Cardiac fibroblast (primary cell): ENCODE data around the gene WDR90.
A peak's percentile ranks its signal among the peaks of the same experiment; 100 is the strongest.

Experiments
- DNase-seq, 2 donors: peaks; one replicate each; pipeline versions ENCODE4 v3.0.0 to v3.0.0-alpha.2; 2010; ENCODE audit warnings: low read depth in 2 of 2
- H3K4me3 ChIP-seq, 2 donors: replicated peaks in 1 of 2; 1 replicate in 1 of 2; 2 replicates in 1 of 2; pipeline ENCODE4 v1.5.1; 2011; ENCODE audit warnings: low read depth in 2 of 2, low read length in 2 of 2, mild to moderate bottlenecking in 2 of 2, moderate library complexity in 1 of 2
- TF ChIP-seq, protein P1 (sequence below): IDR thresholded peaks from one replicate; pipeline ENCODE4 v1.5.1; 2011; ENCODE audit warnings: low read depth, mild to moderate bottlenecking, low read length, inconsistent platforms

The WDR90 gene

GRCh38 chr16:674214-674881, 25.2 kb downstream of the WDR90 start:
- no peak for DNase-seq

GRCh38 chr16:674968-675883, 26.1 kb downstream of the WDR90 start, which contains the start of gene RHBDL1:
Gene RHBDL1, plus strand, starts transcription at chr16:675671. Its CDS starts 120 bp downstream, at chr16:675791.
- TF ChIP-seq, protein P1, sequence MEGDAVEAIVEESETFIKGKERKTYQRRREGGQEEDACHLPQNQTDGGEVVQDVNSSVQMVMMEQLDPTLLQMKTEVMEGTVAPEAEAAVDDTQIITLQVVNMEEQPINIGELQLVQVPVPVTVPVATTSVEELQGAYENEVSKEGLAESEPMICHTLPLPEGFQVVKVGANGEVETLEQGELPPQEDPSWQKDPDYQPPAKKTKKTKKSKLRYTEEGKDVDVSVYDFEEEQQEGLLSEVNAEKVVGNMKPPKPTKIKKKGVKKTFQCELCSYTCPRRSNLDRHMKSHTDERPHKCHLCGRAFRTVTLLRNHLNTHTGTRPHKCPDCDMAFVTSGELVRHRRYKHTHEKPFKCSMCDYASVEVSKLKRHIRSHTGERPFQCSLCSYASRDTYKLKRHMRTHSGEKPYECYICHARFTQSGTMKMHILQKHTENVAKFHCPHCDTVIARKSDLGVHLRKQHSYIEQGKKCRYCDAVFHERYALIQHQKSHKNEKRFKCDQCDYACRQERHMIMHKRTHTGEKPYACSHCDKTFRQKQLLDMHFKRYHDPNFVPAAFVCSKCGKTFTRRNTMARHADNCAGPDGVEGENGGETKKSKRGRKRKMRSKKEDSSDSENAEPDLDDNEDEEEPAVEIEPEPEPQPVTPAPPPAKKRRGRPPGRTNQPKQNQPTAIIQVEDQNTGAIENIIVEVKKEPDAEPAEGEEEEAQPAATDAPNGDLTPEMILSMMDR = no peak
- peak; percentile 33 to 34 for DNase-seq
- H3K4me3 ChIP-seq = peak within 1 kb of the TSS; percentile 34 to 35

More at GRCh38 chr16:674214-674881, 25.2 kb downstream of the WDR90 start:
- TF ChIP-seq, protein P1 = no peak
- H3K4me3 ChIP-seq = no peak overlapping the region

DNA sequence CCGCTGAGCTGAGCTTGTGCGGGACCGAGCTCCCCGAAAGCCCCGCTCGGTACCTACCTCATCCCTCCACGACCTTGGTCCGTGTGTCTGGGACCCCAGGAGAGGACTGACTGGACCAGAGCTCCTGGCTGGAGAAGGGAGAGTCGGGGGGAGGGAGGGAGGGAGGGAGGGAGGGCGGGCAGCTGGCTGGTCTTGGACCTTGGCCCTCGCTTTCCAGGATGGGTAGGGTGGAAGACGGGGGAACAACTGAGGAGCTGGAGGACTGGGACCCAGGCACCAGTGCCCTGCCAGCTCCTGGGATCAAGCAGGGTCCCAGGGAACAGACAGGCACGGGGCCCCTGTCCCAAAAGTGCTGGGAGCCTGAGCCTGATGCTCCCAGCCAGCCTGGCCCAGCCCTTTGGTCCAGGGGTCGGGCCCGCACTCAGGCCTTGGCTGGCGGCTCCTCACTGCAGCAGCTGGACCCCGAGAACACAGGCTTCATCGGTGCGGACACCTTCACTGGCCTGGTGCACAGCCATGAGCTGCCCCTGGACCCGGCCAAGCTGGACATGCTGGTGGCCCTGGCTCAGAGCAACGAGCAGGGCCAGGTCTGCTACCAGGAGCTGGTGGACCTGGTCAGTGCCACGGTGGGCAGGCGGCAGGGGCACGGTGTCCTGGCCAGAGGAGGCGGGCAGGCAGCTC, 26.9 kb downstream of the WDR90 start:
- TF ChIP-seq, protein P1 = no peak
- no peak for DNase-seq
- peak overlapping the region; percentile 34 to 35 for H3K4me3 ChIP-seq

DNA sequence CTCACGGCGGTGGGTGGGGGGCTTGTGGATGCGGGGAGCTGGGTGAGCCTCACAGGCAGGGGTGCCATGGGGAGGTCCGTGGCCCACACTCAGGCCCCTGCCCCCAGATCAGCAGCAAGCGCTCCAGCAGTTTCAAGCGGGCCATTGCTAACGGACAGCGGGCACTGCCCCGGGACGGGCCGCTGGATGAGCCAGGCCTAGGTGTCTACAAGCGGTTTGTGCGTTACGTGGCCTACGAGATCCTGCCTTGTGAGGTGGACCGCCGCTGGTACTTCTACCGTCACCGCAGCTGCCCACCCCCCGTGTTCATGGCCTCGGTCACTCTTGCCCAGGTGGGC, 27.4 kb downstream of the WDR90 start:
- no peak overlapping the region for H3K4me3 ChIP-seq
- no peak for DNase-seq
- TF ChIP-seq, protein P1 = no peak

DNA sequence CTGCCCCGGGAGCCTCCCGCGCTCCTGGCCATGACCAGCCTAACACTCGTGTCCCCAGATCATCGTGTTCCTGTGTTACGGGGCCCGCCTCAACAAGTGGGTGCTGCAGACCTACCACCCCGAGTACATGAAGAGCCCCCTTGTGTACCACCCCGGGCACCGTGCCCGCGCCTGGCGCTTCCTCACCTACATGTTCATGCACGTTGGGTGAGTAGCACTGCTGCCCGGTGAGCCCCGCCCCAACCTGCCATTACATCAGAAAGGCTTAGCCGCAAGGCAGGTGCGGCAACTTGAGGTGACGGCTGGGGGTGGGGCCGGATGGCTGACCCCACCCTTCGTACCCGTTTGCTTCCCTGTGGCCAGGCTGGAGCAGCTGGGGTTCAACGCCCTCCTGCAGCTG, 27.7 kb downstream of the WDR90 start:
- H3K4me3 ChIP-seq = no peak overlapping the region
- DNase-seq = no peak
- TF ChIP-seq, protein P1 = no peak

DNA sequence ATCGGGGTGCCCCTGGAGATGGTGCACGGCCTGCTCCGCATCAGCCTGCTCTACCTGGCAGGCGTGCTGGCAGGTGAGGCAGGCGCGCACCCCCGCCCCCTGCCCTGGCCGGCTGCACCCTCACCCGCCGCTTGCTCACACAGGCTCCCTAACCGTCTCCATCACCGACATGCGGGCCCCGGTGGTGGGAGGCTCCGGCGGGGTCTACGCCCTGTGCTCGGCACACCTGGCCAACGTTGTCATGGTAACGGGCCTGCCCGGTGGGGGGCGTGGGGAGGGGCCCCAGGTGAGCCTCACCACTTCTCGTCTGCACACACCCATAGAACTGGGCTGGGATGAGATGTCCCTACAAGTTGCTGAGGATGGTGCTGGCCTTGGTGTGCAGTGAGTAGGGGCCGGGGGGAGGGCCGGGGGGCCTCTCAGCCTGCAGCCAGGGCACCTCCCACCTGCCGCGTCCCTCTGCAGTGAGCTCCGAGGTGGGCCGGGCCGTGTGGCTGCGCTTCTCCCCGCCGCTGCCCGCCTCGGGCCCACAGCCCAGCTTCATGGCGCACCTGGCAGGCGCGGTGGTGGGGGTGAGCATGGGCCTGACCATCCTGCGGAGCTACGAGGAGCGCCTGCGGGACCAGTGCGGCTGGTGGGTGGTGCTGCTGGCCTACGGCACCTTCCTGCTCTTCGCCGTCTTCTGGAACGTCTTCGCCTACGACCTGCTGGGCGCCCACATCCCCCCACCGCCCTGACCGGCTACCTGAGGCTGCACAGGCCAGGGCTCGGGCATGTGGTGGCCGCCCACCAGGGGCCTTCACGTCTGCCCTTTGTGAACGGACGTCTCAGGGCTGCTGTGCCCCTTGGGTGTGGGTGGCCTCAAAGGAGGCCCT, 28.4 kb downstream of the WDR90 start:
- DNase-seq = no peak
- H3K4me3 ChIP-seq = no peak overlapping the region
- TF ChIP-seq, protein P1 = no peak
